ENCODE measurements around the gene HTR3A. TPM values are rescaled to one million over a fixed set of nuclear protein-coding genes. Genes with fewer than 3 reads are reported as not detected.

Gene HTR3A
- total RNA-seq, 1 donor from 2014 or later, result not detected

DNA sequence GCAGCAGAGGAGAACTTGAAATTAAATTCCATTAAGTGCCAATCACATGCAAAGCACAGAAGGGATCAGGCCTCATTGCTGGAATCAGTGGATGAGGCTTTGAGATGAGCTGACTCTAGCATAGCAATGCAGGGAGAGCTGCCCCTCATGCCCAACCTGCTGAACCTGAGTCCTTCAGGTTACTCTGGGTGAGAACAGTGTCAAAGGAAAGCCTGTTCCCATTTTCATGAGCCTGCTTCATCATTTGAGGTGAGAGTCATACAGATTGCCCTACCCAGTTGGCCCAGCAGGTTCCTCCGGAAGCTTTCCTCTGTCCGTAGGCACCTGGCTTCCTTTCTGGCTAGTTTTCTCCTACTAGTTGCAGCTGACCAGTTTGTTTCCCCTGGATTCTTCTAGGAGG, 58.7 kb downstream of the HTR3A start:
- Mint-ChIP-seq H3K4me1 (no peaks in the 10 kb centered on the region), H3K27ac (no peak overlapping the region), H3K36me3 (no peaks in the 10 kb centered on the region), H3K27me3 (ENCODE audit: low read depth) (peaks cover 94% of the 10 kb centered on the region), H3K4me3 (no peak overlapping the region), H3K9me3 (no peaks in the 10 kb centered on the region)
- DNase-seq (ENCODE audit: low spot score in 2 of 2, unreplicated experiment in 2 of 2), result no peak
- TF ChIP-seq, protein P1, sequence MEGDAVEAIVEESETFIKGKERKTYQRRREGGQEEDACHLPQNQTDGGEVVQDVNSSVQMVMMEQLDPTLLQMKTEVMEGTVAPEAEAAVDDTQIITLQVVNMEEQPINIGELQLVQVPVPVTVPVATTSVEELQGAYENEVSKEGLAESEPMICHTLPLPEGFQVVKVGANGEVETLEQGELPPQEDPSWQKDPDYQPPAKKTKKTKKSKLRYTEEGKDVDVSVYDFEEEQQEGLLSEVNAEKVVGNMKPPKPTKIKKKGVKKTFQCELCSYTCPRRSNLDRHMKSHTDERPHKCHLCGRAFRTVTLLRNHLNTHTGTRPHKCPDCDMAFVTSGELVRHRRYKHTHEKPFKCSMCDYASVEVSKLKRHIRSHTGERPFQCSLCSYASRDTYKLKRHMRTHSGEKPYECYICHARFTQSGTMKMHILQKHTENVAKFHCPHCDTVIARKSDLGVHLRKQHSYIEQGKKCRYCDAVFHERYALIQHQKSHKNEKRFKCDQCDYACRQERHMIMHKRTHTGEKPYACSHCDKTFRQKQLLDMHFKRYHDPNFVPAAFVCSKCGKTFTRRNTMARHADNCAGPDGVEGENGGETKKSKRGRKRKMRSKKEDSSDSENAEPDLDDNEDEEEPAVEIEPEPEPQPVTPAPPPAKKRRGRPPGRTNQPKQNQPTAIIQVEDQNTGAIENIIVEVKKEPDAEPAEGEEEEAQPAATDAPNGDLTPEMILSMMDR (IDR thresholded peaks at IDR 0.05; ENCODE audit: unreplicated experiment), result no peak

DNA sequence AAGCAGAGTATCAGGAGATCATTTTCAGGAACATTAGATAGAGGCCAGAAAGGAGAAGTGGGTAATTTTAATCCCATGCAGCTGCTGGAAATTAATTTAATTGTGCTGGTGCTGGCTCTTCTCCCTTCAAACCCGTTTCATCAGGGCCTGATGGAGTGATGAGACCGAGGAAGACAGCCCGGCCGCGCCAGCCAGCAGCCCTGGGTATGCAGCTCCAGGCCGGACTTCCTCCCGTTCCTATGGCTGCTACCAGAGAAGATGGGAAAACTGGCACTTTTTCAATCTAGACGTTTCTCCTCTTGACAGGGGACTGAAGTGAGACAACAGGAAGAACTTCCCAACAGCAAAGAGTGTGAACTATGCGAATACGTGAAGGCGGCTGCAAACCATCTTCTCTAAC, 60.0 kb downstream of the HTR3A start:
- TF ChIP-seq, protein P1 (IDR thresholded peaks at IDR 0.05; ENCODE audit: unreplicated experiment), result no peak

DNA sequence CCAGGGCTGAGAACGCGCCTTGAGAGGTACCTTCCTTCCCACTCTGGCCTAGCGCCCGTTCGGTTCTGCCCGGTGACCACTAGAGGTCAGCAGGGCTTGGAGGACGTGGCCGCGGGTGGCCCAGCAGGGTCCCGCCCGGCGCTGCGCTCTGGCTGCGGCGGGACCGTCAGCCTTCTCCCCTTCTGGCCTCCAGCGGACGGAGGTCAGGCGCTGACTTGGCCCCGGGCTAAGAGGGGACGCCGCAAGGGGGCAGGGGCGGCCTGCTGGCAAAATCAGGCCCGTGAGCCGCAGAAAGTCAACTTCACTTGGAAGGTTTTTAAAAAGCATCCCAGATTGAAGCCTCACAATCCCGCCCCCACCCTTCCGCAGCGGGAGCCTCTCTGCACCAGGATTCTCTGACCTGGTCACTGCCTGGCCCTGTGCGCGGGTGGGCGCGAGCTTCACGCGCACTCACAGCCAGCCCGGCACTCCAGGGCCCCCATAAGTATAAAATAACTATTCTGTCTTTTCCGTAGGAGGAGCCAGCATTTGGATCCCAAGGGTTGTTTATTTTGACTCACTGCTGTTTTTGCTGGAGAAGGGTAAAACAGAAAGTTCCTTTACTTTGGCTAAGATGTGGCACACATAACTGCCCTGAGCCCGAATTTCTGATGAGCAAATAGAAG, 61.4 kb downstream of the HTR3A start:
- DNase-seq (ENCODE audit: low spot score in 2 of 2, unreplicated experiment in 2 of 2), result peak; percentile 48 to 69
- Mint-ChIP-seq H3K27me3 (ENCODE audit: low read depth) (peaks cover 81% of the 10 kb centered on the region), H3K36me3 (no peaks in the 10 kb centered on the region), H3K4me3 (peak overlapping the region; percentile 51), H3K27ac (no peak overlapping the region), H3K4me1 (no peaks in the 10 kb centered on the region), H3K9me3 (no peaks in the 10 kb centered on the region)
- TF ChIP-seq, protein P1 (IDR thresholded peaks at IDR 0.05; ENCODE audit: unreplicated experiment), result peak; percentile 72

More for the DNA sequence above, 60.0 kb downstream of the HTR3A start:
- no peak for DNase-seq (ENCODE audit: low spot score in 2 of 2, unreplicated experiment in 2 of 2)
- H3K36me3 Mint-ChIP-seq, result no peaks in the 10 kb centered on the region
- H3K4me1 Mint-ChIP-seq, result no peaks in the 10 kb centered on the region
- H3K9me3 Mint-ChIP-seq, result no peaks in the 10 kb centered on the region
- H3K27ac Mint-ChIP-seq, result no peak overlapping the region
- peaks cover 92% of the 10 kb centered on the region for H3K27me3 Mint-ChIP-seq (ENCODE audit: low read depth)
- H3K4me3 Mint-ChIP-seq, result no peak overlapping the region

DNA sequence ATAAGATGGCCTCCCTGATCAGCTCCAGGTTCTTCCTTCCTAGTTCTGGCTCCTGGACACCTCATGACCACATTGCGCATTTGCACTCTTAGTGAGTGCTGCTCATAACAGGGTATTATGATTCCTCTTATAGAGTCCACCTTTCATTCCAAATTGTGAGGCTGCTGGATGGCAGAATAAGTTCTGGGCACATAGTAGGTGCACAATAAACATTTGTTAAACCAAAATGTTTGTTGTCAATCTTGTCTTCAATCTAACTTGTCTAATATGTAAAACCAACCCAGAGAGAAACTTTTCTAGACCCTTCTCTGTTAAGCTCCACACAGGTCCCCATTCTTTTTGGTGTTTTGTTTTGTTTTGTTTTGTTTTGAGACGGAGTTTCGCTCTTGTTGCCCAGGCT, 62.0 kb downstream of the HTR3A start:
- no peaks in the 10 kb centered on the region for H3K9me3 Mint-ChIP-seq
- H3K36me3 Mint-ChIP-seq, result no peaks in the 10 kb centered on the region
- H3K27ac Mint-ChIP-seq, result no peak overlapping the region
- H3K4me1 Mint-ChIP-seq, result no peaks in the 10 kb centered on the region
- H3K27me3 Mint-ChIP-seq (ENCODE audit: low read depth), result peaks cover 75% of the 10 kb centered on the region
- TF ChIP-seq, protein P1 (IDR thresholded peaks at IDR 0.05; ENCODE audit: unreplicated experiment), result no peak
- DNase-seq (ENCODE audit: low spot score in 2 of 2, unreplicated experiment in 2 of 2), result no peak
- H3K4me3 Mint-ChIP-seq, result no peak overlapping the region

DNA sequence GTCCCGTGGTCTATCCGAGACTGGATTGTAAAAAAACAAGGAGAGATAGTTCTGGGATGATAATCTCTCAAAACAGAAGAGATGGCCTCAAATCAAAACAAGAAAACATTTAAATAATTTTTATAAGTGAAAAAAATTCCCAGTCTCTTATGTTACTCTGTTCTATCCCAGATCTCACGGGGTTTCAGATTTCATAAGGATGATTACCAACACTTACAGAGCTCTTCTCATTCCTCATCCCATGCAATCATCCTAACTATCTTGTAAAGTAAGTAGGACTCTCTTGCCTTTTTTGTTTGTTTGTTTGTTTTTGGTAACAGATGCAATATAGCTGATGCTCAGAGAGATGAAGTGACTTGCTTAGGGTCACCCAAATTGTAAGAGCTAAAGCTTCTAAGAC, 64.6 kb downstream of the HTR3A start:
- Mint-ChIP-seq H3K4me3 (no peak overlapping the region), H3K27ac (no peak overlapping the region), H3K27me3 (ENCODE audit: low read depth) (peaks cover 64% of the 10 kb centered on the region), H3K4me1 (no peaks in the 10 kb centered on the region), H3K9me3 (no peaks in the 10 kb centered on the region), H3K36me3 (no peaks in the 10 kb centered on the region)
- TF ChIP-seq, protein P1 (IDR thresholded peaks at IDR 0.05; ENCODE audit: unreplicated experiment), result no peak
- DNase-seq (ENCODE audit: low spot score in 2 of 2, unreplicated experiment in 2 of 2), result no peak

Other genes starting within 250 kb of the HTR3A start
- gene ZW10, start 201.4 kb upstream of the HTR3A start, total RNA-seq, result 18.6 to 19.6 TPM (median 18.7 TPM) in 3 replicates
- gene CLDN25, start 195.3 kb upstream of the HTR3A start, total RNA-seq, result not detected in 3 replicates
- 42.3 to 47.6 TPM (median 44.1 TPM) in 3 replicates for gene USP28, start 99.5 kb upstream of the HTR3A start, total RNA-seq
- not detected in 3 replicates for gene HTR3B, start 70.3 kb upstream of the HTR3A start, total RNA-seq
- not detected in 3 replicates for gene ZBTB16, start 84.6 kb downstream of the HTR3A start, total RNA-seq

Measured in mesothelial cell of epicardium (in vitro differentiated cells).